Stimulated activated CD4-positive, alpha-beta T cell treated with anti-CD3 and anti-CD28 coated beads, Interleukin-15, amount 100 ng/mL, for 24 hours (primary cell): ENCODE results near the gene SSH3.

Experiments used
- DNase-seq: peaks from one replicate; pipeline ENCODE4 v3.0.0-alpha.2; 2020

The SSH3 gene

GRCh38 chr11:67298786-67299185 lies 4.5 kb upstream of the SSH3 start:
- no peak for DNase-seq

- no peak for DNase-seq
Observed at GRCh38 chr11:67299471-67300191, 3.7 kb upstream of the SSH3 start.

DNA sequence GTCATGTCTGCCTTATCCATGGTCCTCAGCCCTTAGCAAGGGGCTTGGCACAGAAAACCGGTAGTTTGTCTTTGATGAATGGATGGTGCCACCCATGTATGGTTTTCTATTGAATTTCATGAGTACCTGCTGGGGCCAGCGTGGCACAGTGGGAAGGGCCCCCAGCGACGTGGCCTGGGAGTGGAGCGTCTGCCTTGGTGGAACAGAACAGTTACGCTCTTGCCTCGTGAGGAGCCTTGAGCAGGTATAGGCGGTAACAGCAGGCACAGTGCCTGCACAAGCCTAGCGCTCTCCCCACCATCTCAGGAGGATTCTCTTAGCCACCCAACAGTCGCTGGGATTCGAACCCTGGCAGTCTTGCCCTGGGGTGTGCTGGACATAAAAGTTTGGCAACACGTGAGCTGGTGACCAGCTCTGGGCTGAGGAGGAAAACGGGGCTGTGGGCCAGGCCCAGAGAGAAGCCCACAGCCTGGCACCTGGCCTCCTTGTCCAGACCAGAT lies 3.0 kb upstream of the SSH3 start:
- no peak for DNase-seq

DNA sequence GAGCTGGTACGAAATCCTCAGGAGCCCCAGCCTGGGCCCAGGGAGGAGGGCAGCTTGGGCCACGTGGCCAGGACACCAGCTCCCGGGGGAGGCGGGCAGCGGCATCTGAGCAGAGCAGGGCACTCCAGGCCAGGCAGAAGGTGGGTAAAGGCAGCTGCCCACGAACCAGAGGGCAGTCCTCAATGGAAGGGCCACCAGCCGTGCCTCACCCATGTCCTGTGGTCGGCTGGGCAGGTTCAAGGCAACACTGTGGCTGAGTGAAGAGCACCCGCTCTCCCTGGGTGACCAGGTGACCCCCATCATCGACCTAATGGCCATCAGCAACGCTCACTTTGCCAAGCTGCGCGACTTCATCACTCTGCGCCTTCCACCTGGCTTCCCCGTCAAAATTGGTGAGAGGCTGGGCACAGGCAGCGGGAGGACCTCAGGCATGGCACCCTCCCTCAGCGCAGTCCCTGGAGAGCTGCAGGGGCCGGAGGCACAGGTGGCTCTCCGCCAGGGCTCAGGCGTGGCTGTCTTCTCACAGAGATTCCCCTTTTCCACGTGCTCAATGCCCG lies 2.5 kb upstream of the SSH3 start:
- DNase-seq, result no peak

DNA sequence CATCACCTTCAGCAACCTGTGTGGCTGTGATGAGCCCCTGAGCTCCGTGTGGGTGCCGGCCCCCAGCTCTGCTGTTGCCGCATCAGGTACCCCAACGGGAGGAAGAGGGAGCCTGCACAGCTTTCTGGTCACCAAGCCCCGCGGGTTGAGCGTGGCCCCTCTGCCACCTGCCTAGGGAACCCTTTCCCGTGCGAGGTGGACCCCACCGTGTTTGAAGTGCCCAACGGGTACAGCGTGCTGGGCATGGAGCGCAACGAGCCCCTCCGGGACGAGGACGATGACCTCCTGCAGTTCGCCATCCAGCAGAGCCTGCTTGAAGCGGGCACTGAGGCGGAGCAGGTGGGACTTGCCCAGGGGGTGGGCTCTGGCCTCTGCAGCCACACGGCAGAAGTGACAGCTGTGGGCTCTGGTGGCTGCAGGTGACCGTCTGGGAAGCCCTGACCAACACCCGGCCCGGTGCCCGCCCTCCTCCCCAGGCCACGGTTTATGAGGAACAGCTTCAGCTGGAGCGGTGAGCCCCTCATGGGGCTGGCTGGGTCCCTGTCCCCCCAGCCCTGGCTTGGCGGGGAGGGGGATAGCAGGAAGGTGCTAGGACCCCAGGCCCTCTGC lies 1.9 kb upstream of the SSH3 start:
- no peak for DNase-seq

DNA sequence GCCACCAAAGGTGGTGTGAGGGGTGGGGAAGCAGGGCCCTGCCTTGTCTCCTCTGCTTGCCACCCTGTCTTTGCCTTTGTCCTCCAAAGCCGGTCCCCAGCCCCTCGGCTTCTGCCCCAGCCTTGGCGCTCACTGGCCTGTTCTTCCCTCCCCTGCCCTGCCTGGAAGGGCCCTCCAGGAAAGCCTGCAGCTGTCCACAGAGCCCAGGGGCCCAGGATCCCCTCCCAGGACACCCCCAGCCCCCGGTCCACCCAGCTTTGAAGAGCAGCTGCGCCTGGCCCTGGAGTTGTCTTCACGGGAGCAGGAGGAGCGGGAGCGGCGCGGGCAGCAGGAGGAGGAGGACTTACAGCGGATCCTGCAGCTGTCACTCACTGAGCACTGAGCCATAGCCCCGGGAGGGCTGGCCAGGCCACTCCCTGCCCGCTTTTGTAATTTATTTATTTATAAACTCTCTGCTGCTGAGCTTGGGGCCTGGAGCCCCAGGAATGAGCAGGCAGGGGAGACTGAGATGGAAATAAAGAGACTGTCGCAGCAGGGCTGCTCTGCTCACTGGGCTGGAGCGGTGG lies 1.3 kb upstream of the SSH3 start:
- no peak for DNase-seq

DNA sequence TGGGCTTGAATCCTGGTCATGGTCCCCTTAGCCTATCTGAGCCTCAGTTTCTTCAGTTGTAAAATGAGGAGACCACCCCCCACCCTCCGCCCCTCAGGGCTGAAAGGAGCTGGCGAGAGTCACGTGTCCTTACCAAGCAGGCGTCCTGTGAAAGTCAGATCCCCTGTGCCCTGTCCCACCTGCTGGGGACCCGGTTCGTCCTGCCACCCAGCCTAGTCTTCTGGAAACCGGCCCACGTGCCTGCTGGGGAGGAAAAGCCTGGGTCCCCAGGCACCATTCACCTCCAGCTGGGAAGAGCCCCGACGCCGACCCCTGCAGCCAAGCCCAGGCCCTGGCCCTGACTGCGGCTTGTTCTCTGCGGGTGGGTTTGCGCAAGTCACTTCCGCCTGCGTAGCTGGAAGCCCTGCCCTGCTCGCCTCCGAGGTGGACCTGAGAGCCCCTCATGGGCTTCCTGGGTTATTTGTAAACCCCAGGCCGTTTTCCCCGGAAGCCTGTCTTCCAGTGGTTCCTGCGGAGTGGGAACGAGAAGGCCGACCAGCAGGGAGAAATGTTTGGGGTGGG lies 679 bp upstream of the SSH3 start:
- no peak for DNase-seq

GRCh38 chr11:67303835-67304411 lies 593 bp downstream of the SSH3 start:
- peak; percentile 45 for DNase-seq

DNA sequence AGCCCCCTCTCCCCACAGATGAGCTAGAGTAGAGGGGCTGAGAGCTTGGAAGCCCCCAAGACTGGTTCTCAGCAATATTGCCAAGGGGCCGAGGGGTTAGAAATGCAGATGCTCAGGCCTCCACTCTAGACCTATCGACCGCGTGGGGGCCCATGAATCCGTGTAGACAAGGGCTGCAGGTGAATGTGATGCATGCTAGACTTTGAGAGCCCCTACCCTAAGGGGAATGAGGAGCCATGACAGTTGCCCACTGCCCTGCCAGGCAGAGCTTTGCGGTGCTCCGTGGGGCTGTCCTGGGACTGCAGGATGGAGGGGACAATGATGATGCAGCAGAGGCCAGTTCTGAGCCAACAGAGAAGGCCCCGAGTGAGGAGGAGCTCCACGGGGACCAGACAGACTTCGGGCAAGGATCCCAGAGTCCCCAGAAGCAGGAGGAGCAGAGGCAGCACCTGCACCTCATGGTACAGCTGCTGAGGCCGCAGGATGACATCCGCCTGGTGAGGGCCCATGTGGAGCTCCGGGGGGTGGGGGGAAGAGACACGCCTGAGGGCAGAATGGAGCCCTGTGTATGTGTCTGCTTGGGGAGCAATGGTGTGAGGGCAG lies 1.3 kb downstream of the SSH3 start:
- no peak for DNase-seq

GRCh38 chr11:67306769-67307544 lies 3.6 kb downstream of the SSH3 start:
- DNase-seq, result no peak

GRCh38 chr11:67307545-67308001 lies 4.2 kb downstream of the SSH3 start:
- no peak for DNase-seq

GRCh38 chr11:67308031-67308866 lies 4.9 kb downstream of the SSH3 start:
- no peak for DNase-seq

GRCh38 chr11:67309166-67309565 lies 5.8 kb downstream of the SSH3 start:
- DNase-seq, result no peak

- no peak for DNase-seq
Observed at GRCh38 chr11:67309661-67310061, 6.3 kb downstream of the SSH3 start.

DNA sequence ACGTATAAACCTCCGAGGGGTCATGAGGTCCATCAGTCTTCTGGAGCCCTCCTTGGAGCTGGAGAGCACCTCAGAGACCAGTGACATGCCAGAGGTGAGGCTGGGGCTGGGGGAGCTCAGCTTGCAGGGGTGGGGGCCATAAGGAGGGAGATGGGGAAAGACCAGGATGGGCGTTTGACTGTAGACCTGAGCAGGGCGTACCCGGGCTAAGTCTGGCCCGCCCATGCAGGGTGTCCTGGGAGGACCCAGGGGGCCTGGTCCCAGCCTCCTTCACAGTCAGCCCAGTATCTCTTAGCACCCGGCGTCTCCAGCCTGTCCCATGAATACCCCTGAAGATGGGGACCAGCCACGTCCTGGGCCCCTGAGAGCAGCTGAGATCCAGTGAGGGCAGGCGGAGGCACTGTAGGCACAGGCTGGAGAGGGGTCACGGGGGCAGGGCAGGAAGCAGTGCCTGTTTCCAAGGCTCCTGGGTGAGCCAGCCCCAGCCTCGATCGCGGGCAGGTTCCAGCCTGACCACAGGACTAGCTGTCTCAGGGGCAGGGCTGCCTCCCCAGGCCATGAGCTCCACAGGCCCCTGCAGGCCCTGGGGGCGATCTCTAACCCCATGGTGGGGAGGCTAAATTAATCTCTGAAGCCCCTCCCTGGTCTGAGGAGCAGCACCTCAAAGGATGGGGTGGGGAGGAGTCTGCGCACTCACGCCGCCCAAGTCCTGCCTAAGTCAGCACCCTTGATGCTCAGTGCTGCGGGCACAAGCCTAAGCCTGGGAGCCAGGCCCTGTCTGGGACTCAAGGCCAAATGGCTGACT lies 7.1 kb downstream of the SSH3 start:
- no peak for DNase-seq

- DNase-seq, result no peak
Observed at GRCh38 chr11:67311051-67311555, 7.8 kb downstream of the SSH3 start.

DNA sequence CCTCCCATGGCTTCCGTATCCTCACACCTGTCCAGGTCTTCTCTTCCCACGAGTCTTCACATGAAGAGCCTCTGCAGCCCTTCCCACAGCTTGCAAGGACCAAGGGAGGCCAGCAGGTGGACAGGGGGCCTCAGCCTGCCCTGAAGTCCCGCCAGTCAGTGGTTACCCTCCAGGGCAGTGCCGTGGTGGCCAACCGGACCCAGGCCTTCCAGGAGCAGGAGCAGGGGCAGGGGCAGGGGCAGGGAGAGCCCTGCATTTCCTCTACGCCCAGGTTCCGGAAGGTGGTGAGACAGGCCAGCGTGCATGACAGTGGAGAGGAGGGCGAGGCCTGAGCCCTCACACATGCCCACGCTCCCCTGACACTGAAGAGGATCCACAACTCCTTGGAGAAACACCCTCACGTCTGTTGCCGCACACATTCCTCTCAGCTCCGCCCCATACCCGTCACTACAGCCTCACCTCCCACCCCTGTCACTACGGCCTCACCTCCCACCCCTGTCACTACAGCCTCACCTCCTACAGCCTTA lies 8.3 kb downstream of the SSH3 start:
- DNase-seq, result no peak

GRCh38 chr11:67312187-67313021 lies 9.1 kb downstream of the SSH3 start:
- DNase-seq, result peak; percentile 59
